ENCODE results near the gene TANC1. TPM values are rescaled to one million over a fixed set of nuclear protein-coding genes. Genes with fewer than 3 reads are reported as not detected.

The TANC1 gene
- total RNA-seq, 1 experiment from 2014 or later: 2.5 TPM

GRCh38 chr2:159175927-159176326 is 207.5 kb downstream of the TANC1 start:
- H4K91ac ChIP-seq (ENCODE audit: insufficient read length, low read depth, low read length): no peak overlapping the region
- no peak overlapping the region for H2BK5ac ChIP-seq (ENCODE audit: insufficient read length, low read length)
- no peaks in the 10 kb centered on the region for H3K4me1 Mint-ChIP-seq
- no peak overlapping the region for H3K4ac ChIP-seq (ENCODE audit: low read depth, low read length)
- no peaks in the 10 kb centered on the region for H3K4me1 ChIP-seq (ENCODE audit: insufficient read depth, low read length)
- no peaks in the 10 kb centered on the region for H3K79me1 ChIP-seq (ENCODE audit: insufficient read depth, low read depth, low read length, poor library complexity, severe bottlenecking)
- H3K4me3 Mint-ChIP-seq: no peak overlapping the region
- H2BK15ac ChIP-seq (ENCODE audit: low read depth, low read length): no peak overlapping the region
- peaks cover 0 to 5% (median 4%) of the 10 kb centered on the region in 3 experiments; a peak in 2 of 7 replicates for H3K36me3 Mint-ChIP-seq (ENCODE audit: insufficient read depth in 1 of 3, low read depth in 3 of 3)
- H2AFZ ChIP-seq (ENCODE audit: low read length): no peak overlapping the region
- H3K9me3 Mint-ChIP-seq: no peaks in the 10 kb centered on the region; a peak in 1 of 5 replicates
- no peaks in the 10 kb centered on the region for H3K23me2 ChIP-seq (ENCODE audit: insufficient read length, low read depth, low read length, poor library complexity, severe bottlenecking)
- H3K18ac ChIP-seq (ENCODE audit: insufficient read length, low read depth, low read length): no peak overlapping the region
- no peak overlapping the region for H4K8ac ChIP-seq (replicated peaks; ENCODE audit: insufficient read length, low read depth, low read length)
- no peak overlapping the region for H3K56ac ChIP-seq (ENCODE audit: insufficient read length, low read depth, low read length)
- no peak for DNase-seq
- no peak overlapping the region for H3K4me2 ChIP-seq (ENCODE audit: insufficient read depth, insufficient read length, low read length)
- H3K27me3 ChIP-seq (ENCODE audit: insufficient read depth, low read length): no peaks in the 10 kb centered on the region
- H3K23ac ChIP-seq (ENCODE audit: insufficient read length, low read depth, low read length): no peak overlapping the region
- no peak overlapping the region for H3K27ac Mint-ChIP-seq
- H2AK5ac ChIP-seq (ENCODE audit: insufficient read length, low read length): no peak overlapping the region
- no peak overlapping the region for H4K5ac ChIP-seq (ENCODE audit: insufficient read length, low read depth, low read length)
- no peak overlapping the region for H2BK12ac ChIP-seq (ENCODE audit: insufficient read length, low read depth, low read length)
- H3K27me3 Mint-ChIP-seq (ENCODE audit: low read depth): no peaks in the 10 kb centered on the region
- H3K9me3 ChIP-seq (ENCODE audit: control insufficient read depth, low read depth, low read length): no peaks in the 10 kb centered on the region
- WGBS (ENCODE audit: extremely low coverage, insufficient read length, low lambda C conversion rate): no CpG with 5 or more reads among the region's 3 CpGs
- no peaks in the 10 kb centered on the region for H3K79me2 ChIP-seq (ENCODE audit: insufficient read depth, low read length)
- TF ChIP-seq CTCF (conservative IDR thresholded peaks at IDR 0.05): no peak
- H2BK120ac ChIP-seq (ENCODE audit: low read depth, low read length, poor library complexity, severe bottlenecking): no peak overlapping the region
- H2BK20ac ChIP-seq (ENCODE audit: low read depth, low read length, poor library complexity, severe bottlenecking): no peak overlapping the region
- no peak overlapping the region for H3T11ph ChIP-seq (ENCODE audit: low read length)
- H3K9ac ChIP-seq (ENCODE audit: extremely low read depth, insufficient read length, low read length): no peak overlapping the region
- no peak overlapping the region for H3K27ac ChIP-seq (ENCODE audit: insufficient read length, low read depth, low read length)
- H3K14ac ChIP-seq (ENCODE audit: insufficient read depth, low read length): no peak overlapping the region
- H4K20me1 ChIP-seq (ENCODE audit: control insufficient read depth, insufficient read depth, insufficient read length): no peaks in the 10 kb centered on the region
